WERI-Rb-1 (cell line): ENCODE data around the gene RAC2.

ENCODE experiments used
- DNase-seq: peaks from one replicate; pipeline ENCODE4 v3.0.0-alpha.2; 2020
- H3K27ac ChIP-seq: fragments of 250-450 bp; sonication (Bioruptor Pico); 2 replicates; pipeline ENCODE4 v1.5.1; 2020; ENCODE audit warnings: mild to moderate bottlenecking, moderate library complexity
- H3K27me3 ChIP-seq: fragments of 250-450 bp; sonication (Bioruptor Pico); 2 replicates; pipeline ENCODE4 v1.5.1; 2021; ENCODE audit warnings: mild to moderate bottlenecking, low read depth, moderate library complexity; ENCODE audit not compliant: insufficient read depth, severe bottlenecking
- H3K36me3 ChIP-seq: fragments of 250-450 bp; sonication (Bioruptor Pico); 2 replicates; pipeline ENCODE4 v1.5.1; 2020; ENCODE audit warnings: mild to moderate bottlenecking, moderate library complexity
- H3K4me3 ChIP-seq: 2 replicates; pipeline ENCODE4 v1.5.1; 2011; ENCODE audit warnings: low read depth, mild to moderate bottlenecking, control low read depth, low read length
- H3K9me3 ChIP-seq: fragments of 250-450 bp; sonication (Bioruptor Pico); 2 replicates; pipeline ENCODE4 v1.5.1; 2021; ENCODE audit warnings: mild to moderate bottlenecking, moderate library complexity; ENCODE audit not compliant: severe bottlenecking
- TF ChIP-seq, protein P1 (sequence below): IDR thresholded peaks from 2 replicates; pipeline ENCODE4 v1.5.1; 2011; ENCODE audit warnings: low read depth, mild to moderate bottlenecking, control low read depth, inconsistent platforms, low read length

RAC2 gene

DNA sequence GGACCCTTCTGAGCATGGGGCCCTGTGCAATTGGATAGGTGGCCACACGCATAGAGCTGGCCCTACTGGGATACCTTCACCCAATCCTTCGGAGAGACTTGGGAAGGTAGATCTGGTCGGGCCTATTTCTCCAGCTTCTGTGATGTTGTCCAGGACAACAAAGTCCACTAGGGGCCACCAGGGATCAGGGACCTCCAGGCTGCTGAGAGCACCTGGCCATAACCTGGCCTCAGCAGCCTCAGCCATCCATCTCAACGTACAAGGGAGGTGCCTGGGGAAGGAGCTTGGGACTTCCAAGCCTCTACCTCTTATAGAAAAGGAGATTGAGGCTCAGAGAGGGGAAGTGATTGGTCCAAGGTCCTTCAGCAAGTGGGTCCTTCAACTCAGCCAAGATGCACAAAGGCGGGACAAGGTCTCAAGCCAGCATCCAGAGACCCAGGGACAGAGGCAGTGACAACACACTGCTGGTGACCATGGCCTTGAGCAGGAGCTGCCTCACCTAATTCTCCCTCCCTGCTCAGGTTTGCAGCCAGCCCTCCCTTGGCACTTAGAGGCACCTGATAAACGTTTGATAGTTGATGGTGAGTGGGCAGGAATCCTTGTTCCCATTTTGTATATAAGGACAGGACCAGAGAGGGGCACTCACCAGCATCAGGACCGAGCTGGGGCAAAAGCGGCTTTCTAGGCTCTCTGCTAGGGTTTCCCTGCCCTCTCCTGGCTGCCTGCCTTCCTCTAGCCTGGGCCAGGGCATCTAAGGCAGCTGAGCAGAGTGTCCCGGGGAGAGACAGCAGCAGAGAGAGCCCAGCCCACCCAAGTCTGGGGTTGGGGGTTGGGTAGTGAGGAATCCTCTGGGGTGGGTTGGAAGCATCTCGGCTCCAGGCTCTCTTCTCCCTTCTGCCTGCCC is 4.5 kb downstream of the RAC2 start:
- H3K36me3 ChIP-seq = no peaks in the 10 kb centered on the region
- no peaks in the 10 kb centered on the region for H3K9me3 ChIP-seq
- H3K27me3 ChIP-seq = no peaks in the 10 kb centered on the region
- H3K4me3 ChIP-seq = no peak overlapping the region
- DNase-seq = no peak
- peak overlapping the region; percentile 49 for H3K27ac ChIP-seq
- TF ChIP-seq, protein P1, sequence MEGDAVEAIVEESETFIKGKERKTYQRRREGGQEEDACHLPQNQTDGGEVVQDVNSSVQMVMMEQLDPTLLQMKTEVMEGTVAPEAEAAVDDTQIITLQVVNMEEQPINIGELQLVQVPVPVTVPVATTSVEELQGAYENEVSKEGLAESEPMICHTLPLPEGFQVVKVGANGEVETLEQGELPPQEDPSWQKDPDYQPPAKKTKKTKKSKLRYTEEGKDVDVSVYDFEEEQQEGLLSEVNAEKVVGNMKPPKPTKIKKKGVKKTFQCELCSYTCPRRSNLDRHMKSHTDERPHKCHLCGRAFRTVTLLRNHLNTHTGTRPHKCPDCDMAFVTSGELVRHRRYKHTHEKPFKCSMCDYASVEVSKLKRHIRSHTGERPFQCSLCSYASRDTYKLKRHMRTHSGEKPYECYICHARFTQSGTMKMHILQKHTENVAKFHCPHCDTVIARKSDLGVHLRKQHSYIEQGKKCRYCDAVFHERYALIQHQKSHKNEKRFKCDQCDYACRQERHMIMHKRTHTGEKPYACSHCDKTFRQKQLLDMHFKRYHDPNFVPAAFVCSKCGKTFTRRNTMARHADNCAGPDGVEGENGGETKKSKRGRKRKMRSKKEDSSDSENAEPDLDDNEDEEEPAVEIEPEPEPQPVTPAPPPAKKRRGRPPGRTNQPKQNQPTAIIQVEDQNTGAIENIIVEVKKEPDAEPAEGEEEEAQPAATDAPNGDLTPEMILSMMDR = peak; percentile 9; the same call in 1 of the 2 replicates

GRCh38 chr22:37237371-37238268 is 6.4 kb downstream of the RAC2 start:
- no peaks in the 10 kb centered on the region for H3K9me3 ChIP-seq
- no peak overlapping the region for H3K4me3 ChIP-seq
- H3K27me3 ChIP-seq = no peaks in the 10 kb centered on the region
- TF ChIP-seq, protein P1 = no peak
- no peaks in the 10 kb centered on the region for H3K36me3 ChIP-seq
- DNase-seq = no peak
- no peak overlapping the region for H3K27ac ChIP-seq

GRCh38 chr22:37235897-37236607 is 8.0 kb downstream of the RAC2 start:
- DNase-seq = no peak
- H3K27ac ChIP-seq = no peak overlapping the region

DNA sequence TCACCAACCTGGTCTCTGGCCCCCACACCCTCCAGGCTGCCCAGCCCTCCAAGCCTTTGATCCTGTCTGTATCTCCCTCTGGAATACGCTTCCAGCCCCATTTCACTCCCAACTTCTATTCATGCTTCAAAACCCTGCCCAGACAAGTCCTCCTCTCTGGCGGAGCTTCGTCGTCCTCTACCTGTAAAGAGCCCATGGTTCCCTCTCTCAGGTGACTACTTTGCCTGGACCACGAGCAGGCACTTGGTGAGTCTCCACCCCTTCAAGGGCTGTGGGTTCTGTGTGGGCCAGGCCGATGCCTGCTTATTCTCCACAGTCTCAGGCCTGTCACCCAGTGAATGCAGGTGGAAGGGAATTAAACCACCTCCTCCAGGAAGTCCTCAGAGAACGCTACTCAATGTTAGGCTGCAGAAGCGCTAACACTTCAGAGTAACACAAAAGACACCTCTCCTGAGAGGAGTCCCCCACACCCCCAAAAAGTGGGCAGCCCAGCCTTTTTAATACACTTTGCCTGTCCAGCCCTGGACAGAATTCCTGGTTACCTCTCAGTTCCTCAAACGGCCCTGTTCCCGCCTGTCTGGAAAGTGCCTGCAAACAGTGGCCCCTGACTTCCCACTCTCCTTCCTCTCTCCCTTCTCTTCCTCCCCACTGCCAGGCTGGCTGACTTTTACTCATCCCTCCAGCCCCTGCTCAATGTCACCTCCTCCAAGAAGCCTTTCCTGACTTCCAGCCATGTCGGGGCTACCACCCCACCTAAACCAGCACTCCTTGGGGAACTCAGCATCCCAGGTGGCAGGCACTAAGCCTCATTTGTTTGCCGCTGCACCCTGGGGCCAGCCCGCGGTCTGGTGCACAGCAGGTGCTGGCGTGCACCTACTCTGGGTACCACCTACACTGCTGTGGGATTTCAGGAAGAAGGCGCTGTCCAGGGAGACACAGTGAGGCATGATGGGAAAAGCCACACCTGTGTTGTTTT is 9.0 kb downstream of the RAC2 start:
- H3K4me3 ChIP-seq = no peak overlapping the region
- H3K27ac ChIP-seq = no peak overlapping the region

More at GRCh38 chr22:37235897-37236607, 8.0 kb downstream of the RAC2 start:
- no peaks in the 10 kb centered on the region for H3K36me3 ChIP-seq
- H3K27me3 ChIP-seq = no peaks in the 10 kb centered on the region
- no peak overlapping the region for H3K4me3 ChIP-seq
- TF ChIP-seq, protein P1 = no peak
- no peaks in the 10 kb centered on the region for H3K9me3 ChIP-seq

More for the DNA sequence above, 9.0 kb downstream of the RAC2 start:
- TF ChIP-seq, protein P1 = no peak
- no peak for DNase-seq
- Histone ChIP-seq H3K9me3 (no peaks in the 10 kb centered on the region), H3K36me3 (no peaks in the 10 kb centered on the region), H3K27me3 (no peaks in the 10 kb centered on the region)
